HG02943 (cell line): Measurements from ENCODE around the gene TSEN15.

ENCODE experiments used
- ATAC-seq: cut with Tn5 transposase; IDR thresholded peaks from one replicate; pipeline ENCODE4 v1.9.1; 2021; ENCODE audit warnings: mild to moderate bottlenecking, low read depth, moderate library complexity; ENCODE audit not compliant: unreplicated experiment

Gene TSEN15

DNA sequence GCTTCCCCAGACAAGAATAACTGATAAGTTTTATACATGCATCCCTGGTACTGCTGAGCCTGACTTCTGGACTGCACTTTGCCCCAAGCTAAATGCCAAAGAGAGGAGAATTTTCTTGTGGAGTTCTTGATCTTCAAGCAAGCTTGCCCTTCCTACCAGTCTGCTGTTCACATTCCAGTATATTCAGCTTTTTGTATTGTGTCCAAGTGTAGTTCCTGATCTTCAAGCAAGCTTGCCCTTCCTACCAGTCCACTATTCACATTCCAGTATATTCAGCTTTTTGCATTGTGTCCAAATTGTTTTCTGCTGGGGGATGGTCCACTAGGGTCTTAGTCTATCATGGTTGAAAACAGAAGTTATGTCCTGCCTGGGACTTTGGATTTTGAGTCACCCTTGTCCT lies 894 bp upstream of the TSEN15 start:
- no peak for ATAC-seq

- ATAC-seq: no peak
These were observed 419 bp upstream of the TSEN15 start for GRCh38 chr1:184051138-184051484.

GRCh38 chr1:184052194-184052559 lies 647 bp downstream of the TSEN15 start:
- ATAC-seq: no peak

GRCh38 chr1:184052750-184053149 lies 1.2 kb downstream of the TSEN15 start:
- ATAC-seq: no peak

- no peak for ATAC-seq
These were observed 2.4 kb downstream of the TSEN15 start for GRCh38 chr1:184053881-184054280.

GRCh38 chr1:184056921-184057555 lies 5.5 kb downstream of the TSEN15 start:
- ATAC-seq: no peak

DNA sequence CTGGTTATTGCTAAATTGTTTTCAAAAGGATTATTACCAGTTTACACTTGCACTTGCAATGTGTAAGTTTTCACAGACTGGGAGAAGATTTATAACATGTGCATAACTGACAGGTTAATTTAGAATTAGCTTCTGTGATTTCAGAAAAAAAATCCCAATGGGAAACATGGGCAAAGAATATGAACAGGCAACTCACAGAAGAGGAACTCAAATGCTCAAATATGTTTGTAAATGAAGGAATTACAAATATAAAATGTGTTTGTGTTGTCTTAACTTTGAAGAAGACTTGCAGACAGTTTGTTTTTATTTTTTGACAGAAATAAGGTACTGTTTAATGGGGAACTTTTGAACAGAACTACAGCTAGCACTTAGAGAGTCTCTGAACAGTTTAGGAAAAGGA lies 8.4 kb downstream of the TSEN15 start:
- ATAC-seq: no peak

GRCh38 chr1:184060316-184060715 lies 8.8 kb downstream of the TSEN15 start:
- ATAC-seq: no peak

GRCh38 chr1:184061396-184062003 lies 10.0 kb downstream of the TSEN15 start:
- ATAC-seq: no peak

GRCh38 chr1:184062640-184063286 lies 11.2 kb downstream of the TSEN15 start:
- ATAC-seq: no peak

DNA sequence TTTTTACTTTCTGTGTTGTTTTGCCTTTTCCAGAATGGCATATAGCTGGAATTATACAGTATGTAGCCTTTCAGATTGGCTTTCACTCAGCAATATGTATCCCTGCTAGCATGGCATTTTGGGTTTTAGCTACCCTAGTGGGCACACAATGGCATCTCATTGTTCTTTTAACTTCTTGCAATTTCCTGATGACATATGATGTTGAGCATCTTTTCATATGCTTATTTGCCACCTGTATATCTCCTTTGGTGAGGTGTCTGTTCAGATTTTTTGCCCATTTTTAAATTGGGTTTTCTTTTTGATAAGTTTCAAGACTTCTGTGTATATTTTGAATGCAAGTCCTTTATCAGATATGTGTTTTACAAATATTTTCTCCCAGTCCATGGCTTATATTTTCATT lies 14.0 kb downstream of the TSEN15 start:
- ATAC-seq: no peak

GRCh38 chr1:184068354-184068753 lies 16.8 kb downstream of the TSEN15 start:
- no peak for ATAC-seq

DNA sequence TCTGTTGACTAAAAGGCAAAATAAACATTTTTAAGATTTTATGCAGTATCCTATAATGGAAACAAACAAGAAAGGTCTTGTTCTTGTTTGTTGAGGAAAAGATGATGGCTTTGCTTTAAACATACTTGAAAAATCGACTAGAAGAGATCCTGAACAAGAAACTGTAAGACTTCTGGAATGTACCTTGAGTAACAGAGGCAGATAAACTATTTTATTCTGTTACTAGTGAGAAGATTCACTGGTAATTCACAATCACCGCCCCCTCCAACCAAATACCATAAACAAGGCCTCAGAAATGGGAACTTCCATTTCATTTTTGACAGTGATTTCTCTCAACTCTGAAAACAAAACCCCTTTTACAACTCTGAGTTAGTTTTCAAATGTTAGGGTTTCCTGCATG lies 18.1 kb downstream of the TSEN15 start:
- ATAC-seq: no peak

GRCh38 chr1:184072376-184072775 lies 20.8 kb downstream of the TSEN15 start:
- no peak for ATAC-seq

DNA sequence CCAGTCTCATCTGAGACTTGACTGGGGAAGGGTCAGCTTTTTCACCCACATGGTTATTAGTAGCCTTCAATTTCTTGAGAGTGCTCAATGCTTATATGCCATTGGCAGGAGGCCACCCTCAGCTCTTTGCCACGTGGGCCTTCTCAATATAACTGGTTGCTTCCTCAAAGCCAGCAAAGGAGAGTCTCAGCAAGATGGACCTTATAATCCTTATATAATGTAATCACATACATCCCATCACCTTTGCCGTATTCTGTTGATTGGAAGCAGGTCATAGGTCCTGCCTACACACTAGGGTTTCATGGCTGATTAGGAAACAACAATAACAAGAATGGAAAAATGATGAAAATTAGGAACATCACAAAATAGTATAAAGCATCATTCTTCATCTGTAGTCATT lies 22.9 kb downstream of the TSEN15 start:
- ATAC-seq: no peak

DNA sequence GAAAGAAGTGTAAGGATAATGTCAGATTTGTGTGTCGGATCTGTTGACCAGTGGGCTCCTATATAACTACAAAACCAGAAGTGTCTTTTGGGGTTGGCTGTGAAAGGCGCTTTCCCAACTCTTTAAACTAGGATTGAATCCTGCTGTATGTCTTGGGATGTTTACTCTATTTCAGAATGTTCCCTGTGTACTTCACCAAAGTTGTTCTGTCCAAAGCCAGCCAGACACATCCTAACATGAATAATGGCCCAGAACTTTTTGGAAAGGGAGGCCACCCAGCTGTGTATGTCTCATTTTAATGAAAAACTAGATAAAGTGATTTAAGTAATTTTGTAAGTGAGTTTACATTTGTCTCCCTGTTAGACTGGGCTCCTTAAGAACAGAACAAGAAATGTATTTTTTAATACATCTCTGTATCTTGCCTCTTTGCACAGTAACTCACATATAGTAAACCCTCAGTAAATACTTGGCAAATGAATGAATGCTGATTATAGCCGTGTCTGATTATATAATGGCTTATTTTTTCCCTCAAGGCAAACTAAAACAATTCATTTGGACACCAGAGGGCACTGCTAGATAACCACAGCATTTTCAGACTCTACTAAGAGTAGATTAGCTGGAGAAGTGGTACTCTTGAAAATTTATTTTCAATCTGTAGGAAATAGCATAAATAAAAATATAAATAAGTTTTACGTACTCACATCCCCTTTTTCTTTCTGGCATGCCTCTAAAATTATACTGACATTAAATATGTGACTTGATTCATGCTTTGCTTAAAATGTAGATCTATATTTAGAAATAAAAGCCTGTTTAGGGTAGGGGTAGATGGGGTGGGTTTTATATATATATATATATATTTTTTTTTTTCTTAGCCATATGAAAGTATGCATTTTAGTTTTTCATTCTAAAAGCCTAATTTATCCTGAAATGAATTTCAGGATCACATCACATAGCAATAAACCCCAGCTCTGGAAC lies 23.8 kb downstream of the TSEN15 start:
- ATAC-seq: no peak

DNA sequence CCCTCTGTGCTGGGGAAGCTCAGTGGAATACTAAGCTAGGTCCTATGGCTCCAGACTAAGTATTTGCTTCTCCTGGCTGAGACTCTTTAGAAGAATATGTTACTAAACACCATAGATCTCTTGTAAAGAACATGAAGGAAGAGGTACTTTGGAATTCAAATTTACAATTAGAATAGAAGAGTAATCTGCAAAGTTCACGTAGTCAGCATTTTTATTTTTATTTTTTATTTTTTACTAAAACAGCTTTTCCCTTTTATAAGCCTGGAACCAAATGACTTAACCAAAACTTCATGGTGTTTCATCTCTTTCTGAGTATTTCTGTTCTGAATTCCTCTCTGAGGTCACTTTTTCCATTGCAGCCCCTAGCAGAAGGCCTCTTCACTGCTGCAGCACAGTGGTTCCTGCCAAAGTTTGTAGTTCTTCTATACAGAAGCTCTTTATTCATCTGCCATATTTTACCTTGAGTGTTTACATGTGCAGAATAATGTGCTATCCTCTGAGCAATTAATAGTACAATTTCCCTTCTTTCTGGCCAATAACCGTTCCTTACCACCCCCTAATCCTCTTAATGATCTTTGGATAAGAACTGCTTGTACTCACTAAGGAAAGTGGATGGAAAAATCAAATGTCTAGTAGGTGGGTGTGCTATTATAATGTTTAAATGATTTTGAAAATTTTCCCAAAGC lies 27.2 kb downstream of the TSEN15 start:
- no peak for ATAC-seq

DNA sequence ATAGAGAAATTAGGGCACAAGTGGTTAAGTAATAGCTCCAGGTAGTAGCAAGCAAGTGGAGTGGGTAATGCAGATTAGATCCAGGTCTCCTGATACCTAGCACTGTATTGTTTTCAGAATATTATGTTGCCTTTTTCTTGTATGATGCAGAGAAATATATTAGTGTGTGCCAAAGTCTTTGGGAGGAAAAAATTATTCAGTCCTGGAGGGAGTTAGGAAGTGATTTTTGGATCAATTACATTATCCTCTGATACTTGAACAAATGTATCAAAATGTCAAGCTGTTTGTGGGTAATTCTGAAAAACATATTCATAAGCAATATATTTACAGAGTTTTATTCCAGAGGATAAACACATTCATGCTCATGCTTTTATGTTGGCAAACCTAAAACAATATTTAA lies 28.8 kb downstream of the TSEN15 start:
- ATAC-seq: no peak

DNA sequence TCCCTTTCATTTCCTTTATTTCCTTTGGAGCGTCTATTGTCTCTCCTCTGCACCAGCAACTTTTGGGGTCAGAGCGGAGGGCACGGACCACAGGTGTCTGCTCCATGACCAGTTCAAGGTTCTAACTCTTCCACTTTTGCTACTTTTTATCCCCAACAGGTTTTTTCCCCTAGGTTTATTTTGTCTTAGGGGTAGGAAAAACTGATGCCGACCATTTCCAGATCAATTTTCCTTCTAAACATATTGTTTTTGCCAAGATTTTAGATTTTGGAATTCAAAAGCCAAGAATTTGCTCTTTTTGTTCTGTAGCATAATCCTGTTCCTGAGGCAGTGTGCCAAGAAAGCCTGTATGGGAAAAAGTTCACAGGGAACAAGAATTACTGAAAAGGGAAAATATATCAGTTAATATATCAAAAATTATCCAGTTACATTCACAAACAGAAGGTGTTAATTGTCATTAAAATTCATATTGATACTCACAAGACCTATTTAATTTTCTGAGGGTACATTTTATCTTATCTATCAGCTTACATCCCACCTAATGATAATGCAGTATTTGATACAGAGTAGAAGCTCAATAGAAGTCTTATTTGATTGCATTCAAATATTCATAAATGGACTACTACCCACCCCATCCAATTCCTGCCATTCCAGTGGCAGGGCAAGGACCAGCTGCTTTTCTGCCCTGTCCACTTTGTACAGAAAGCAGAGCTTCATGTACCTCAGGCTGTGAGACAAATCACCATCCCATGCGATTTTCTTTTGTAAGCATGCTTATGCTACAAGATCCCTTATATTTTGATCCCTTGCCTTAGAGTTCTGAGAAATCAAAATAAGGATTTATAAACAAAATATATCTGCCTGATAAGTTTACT lies 31.2 kb downstream of the TSEN15 start:
- ATAC-seq: no peak

DNA sequence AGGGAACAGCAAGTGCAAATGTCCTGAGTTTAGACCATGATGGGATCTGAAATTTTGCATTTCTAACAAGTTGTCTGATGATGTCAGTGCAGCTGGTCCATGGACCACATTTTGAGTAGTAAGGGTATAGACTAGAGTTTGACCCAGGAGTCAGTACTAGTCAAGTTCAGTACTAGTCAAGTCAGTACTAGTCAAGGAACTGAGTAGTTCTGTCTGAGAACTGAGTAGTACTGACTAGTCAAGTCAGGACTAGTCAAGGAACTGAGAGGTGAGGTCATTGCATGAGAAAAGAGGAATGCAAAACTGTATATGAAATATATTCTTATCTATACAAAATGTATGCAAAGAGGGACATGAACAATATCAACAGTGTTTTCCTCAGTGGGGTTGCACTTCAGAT lies 34.1 kb downstream of the TSEN15 start:
- ATAC-seq: no peak
